Activated CD8-positive, alpha-beta T cell treated with anti-CD3 and anti-CD28 coated beads for 36 hours (primary cell): ENCODE results near the gene AAMDC. TPM values are rescaled to one million over a fixed set of nuclear protein-coding genes. Genes with fewer than 3 reads are reported as not detected.
"Not testable (repeated sequence)": the region's sequence is repeated elsewhere in the genome, so short reads cannot be mapped to it uniquely, and the experiment has no call there.

Experiments
- ATAC-seq: fragments of 200-7000 bp; cut with Tn5 transposase; one replicate; pipeline ENCODE4 v1.10.0; 2021; ENCODE audit warnings: mild to moderate bottlenecking, moderate library complexity
- CTCF ChIA-PET: fragments of 350-600 bp; sonication (Branson Sonifier 250); formaldehyde crosslinking; loops from one replicate; lab custom pipeline; 2021; ENCODE audit warnings: antibody characterized with exemption; lab: Charles Lee
- POLR2A ChIA-PET: fragments of 350-600 bp; sonication (Branson Sonifier 250); formaldehyde crosslinking; loops from one replicate; lab custom pipeline; 2021; ENCODE audit warnings: antibody characterized with exemption; lab: Charles Lee
- DNase-seq: peaks from one replicate; pipeline ENCODE4 v3.0.0-alpha.2; 2020
- H3K27ac Mint-ChIP-seq: one replicate; pipeline ENCODE4 v1.8.0; 2021; ENCODE audit warnings: mild to moderate bottlenecking, mixed read lengths
- H3K27me3 Mint-ChIP-seq: one replicate; pipeline ENCODE4 v1.8.0; 2021; ENCODE audit warnings: mixed read lengths
- H3K36me3 Mint-ChIP-seq: one replicate; pipeline ENCODE4 v1.8.0; 2021; ENCODE audit warnings: low read depth, mixed read lengths
- H3K4me1 Mint-ChIP-seq: one replicate; pipeline ENCODE4 v1.8.0; 2021; ENCODE audit warnings: low read depth, mixed read lengths
- H3K4me3 Mint-ChIP-seq: one replicate; pipeline ENCODE4 v1.8.0; 2021; ENCODE audit warnings: mild to moderate bottlenecking, moderate library complexity, mixed read lengths
- H3K9me3 Mint-ChIP-seq: one replicate; pipeline ENCODE4 v1.8.0; 2021; ENCODE audit warnings: mixed read lengths
- intact Hi-C: fragments of 100-400 bp; cut with micrococcal nuclease; formaldehyde crosslinking; loops from one replicate; pipeline ENCODE4 v1.10.0; 2022
- total RNA-seq, 2 experiments: library from RNA; stranded (reverse); gene quantifications; one replicate each; pipeline ENCODE4 v1.2.3, GENCODE V29; 2021
- TF ChIP-seq, protein P1 (sequence below): fragments of 200-600 bp; IDR thresholded peaks from one replicate; pipeline ENCODE4 v1.8.0; 2022; ENCODE audit warnings: antibody characterized with exemption, mild to moderate bottlenecking

The AAMDC gene
- total RNA-seq, 2 experiments from 2014 or later, result 3.7 to 4.9 TPM

DNA sequence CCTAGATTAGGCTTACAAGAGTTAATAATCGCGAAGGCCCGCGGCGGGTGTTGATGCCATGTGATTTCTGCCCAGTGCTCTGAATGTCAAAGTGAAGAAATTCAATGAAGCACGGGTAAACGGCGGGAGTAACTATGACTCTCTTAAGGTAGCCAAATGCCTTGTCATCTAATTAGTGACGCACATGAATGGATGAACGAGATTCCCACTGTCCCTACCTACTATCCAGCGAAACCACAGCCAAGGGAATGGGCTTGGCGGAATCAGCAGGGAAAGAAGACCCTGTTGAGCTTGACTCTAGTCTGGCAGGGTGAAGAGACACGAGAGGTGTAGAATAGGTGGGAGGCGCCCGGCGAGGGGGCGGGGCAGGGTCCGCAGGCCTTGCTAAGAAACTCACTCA lies 65.5 kb downstream of the AAMDC start:
- CTCF ChIA-PET, result interaction anchor here (0.7 kb wide), 1 partner anchor 14 kb away, joined by 3 read pairs; no protein-coding TSS in a partner anchor

GRCh38 chr11:77889045-77889444 lies 68.1 kb downstream of the AAMDC start:
- H3K27me3 Mint-ChIP-seq, DNase-seq, H3K27ac Mint-ChIP-seq, H3K9me3 Mint-ChIP-seq, POLR2A ChIA-PET, ATAC-seq, H3K4me3 Mint-ChIP-seq, CTCF ChIA-PET, H3K4me1 Mint-ChIP-seq, intact Hi-C loops: not testable (repeated sequence)
- peaks cover 38% of the 10 kb centered on the region for H3K36me3 Mint-ChIP-seq

More for the DNA sequence above, 65.5 kb downstream of the AAMDC start:
- intact Hi-C loops, result no loop called here
- POLR2A ChIA-PET, result no interaction called here
- H3K9me3 Mint-ChIP-seq, result no peaks in the 10 kb centered on the region
- no peak for DNase-seq
- H3K4me1 Mint-ChIP-seq, result no peaks in the 10 kb centered on the region
- peaks cover 32% of the 10 kb centered on the region for H3K36me3 Mint-ChIP-seq
- no peaks in the 10 kb centered on the region for H3K27me3 Mint-ChIP-seq
- no peak overlapping the region for H3K27ac Mint-ChIP-seq
- TF ChIP-seq, protein P1, sequence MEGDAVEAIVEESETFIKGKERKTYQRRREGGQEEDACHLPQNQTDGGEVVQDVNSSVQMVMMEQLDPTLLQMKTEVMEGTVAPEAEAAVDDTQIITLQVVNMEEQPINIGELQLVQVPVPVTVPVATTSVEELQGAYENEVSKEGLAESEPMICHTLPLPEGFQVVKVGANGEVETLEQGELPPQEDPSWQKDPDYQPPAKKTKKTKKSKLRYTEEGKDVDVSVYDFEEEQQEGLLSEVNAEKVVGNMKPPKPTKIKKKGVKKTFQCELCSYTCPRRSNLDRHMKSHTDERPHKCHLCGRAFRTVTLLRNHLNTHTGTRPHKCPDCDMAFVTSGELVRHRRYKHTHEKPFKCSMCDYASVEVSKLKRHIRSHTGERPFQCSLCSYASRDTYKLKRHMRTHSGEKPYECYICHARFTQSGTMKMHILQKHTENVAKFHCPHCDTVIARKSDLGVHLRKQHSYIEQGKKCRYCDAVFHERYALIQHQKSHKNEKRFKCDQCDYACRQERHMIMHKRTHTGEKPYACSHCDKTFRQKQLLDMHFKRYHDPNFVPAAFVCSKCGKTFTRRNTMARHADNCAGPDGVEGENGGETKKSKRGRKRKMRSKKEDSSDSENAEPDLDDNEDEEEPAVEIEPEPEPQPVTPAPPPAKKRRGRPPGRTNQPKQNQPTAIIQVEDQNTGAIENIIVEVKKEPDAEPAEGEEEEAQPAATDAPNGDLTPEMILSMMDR, result no peak
- no peak overlapping the region for H3K4me3 Mint-ChIP-seq
- ATAC-seq, result no peak

DNA sequence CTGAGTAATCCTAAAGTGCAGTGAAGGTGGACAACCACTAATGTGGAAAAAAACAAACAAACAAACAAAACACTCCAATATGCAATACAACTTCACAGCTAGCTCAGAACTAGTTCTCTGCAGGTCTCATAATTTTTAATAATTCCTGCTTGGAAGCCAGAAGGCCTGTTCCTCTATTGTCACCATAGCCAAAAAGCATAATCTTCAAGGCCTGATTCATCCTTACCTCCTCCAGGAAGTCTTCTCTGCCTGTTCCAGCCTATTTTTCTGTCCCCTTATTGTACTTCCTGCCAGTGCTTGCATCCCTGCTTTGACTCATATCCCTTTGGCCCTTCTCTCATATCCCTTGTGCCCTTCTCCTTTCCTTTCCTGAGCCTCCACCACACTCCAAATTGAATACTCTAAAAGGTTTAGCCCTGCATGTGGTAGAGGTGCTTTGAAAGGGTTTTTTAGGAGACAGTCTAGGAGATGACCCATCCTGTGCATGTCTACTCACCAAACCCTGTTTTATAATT lies 69.2 kb downstream of the AAMDC start:
- POLR2A ChIA-PET, H3K27me3 Mint-ChIP-seq, ATAC-seq, CTCF ChIA-PET, H3K9me3 Mint-ChIP-seq, H3K4me1 Mint-ChIP-seq, intact Hi-C loops, H3K4me3 Mint-ChIP-seq, H3K27ac Mint-ChIP-seq, DNase-seq: not testable (repeated sequence)
- peaks cover 38% of the 10 kb centered on the region for H3K36me3 Mint-ChIP-seq

DNA sequence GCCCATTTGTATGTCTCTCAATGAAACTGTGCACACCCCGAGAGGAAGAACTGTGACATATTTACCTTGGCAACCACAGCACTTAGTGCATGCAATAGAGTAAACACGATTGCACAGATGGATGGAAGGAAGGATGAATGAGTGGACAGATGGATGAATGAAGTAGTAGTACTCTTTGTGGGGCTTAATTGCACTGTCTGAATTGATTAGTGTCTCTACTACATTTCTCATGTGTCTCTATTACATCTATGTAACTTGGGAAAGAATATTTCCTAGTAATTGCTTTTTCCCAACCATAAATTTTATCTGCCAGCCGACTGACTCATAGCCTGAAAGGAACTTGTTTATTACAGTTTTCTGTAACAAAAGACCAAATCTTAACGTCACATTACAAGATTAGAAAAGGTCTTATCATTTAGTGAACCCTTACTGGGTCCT lies 69.7 kb downstream of the AAMDC start:
- CTCF ChIA-PET, ATAC-seq, H3K4me3 Mint-ChIP-seq, H3K27ac Mint-ChIP-seq, POLR2A ChIA-PET, H3K4me1 Mint-ChIP-seq, H3K27me3 Mint-ChIP-seq, DNase-seq, H3K9me3 Mint-ChIP-seq, intact Hi-C loops: not testable (repeated sequence)
- H3K36me3 Mint-ChIP-seq, result peaks cover 39% of the 10 kb centered on the region

DNA sequence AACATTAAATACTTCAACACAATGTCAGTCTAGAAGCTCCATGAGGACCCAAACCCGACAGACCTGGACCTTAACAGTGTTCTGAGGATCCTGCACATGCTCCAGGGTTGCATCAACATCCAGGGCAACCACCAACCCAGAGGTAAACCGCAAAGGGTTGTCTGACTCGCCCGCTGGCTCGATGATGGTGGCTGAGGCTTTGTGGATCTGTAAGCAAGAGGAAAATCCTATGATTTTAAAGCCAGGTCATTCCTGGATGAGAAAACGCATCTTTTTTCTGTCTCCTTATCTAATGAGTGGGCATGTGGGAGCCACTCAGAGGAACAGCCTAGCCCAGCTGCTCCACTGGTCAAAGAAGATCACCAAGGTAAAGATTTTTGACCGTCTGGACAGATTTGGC lies 70.3 kb downstream of the AAMDC start:
- H3K4me3 Mint-ChIP-seq, CTCF ChIA-PET, DNase-seq, H3K9me3 Mint-ChIP-seq, H3K4me1 Mint-ChIP-seq, H3K27ac Mint-ChIP-seq, intact Hi-C loops, H3K27me3 Mint-ChIP-seq, ATAC-seq, POLR2A ChIA-PET: not testable (repeated sequence)
- peaks cover 42% of the 10 kb centered on the region for H3K36me3 Mint-ChIP-seq

DNA sequence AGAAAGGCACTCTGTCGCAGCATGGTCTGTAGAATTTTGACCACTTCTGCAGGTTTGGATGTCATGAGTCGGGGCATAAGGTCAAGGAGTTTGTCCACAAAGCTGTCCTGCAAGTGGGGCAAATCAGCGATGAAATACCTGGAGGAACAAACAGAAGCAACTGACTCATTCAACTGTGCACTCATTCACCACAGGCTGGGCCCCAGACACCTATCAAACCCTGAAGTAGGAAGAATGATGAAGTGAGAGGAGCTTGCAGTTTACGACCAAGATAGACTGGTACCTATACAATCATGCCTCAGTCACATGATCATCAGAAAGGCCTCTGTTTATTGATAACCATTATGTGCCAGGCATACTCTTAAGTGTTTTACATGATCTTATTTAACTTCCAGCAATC lies 70.8 kb downstream of the AAMDC start:
- H3K36me3 Mint-ChIP-seq, result peaks cover 42% of the 10 kb centered on the region

DNA sequence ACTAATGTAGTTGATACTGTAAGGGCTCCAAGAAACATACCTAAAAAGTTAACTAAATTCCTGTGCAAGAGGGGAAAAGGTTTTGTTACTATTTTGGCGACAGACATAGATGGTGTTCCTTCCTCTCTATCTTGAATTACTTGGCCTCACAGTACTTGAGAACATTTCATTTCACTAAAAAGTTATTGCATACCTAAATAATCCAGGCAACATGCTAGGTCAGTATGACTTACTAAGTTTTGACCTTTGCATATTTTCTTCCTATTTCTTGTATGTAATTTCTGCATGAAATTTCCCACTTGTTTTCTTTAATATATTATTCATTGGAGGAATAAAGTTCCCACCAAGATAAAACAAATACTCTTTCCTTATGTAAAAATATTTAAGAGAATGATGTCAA lies 74.0 kb downstream of the AAMDC start:
- H3K27me3 Mint-ChIP-seq, POLR2A ChIA-PET, intact Hi-C loops, H3K4me3 Mint-ChIP-seq, H3K4me1 Mint-ChIP-seq, H3K9me3 Mint-ChIP-seq, ATAC-seq, CTCF ChIA-PET, DNase-seq, H3K27ac Mint-ChIP-seq: not testable (repeated sequence)
- peaks cover 27% of the 10 kb centered on the region for H3K36me3 Mint-ChIP-seq

More for the DNA sequence above, 70.8 kb downstream of the AAMDC start:
- H3K4me3 Mint-ChIP-seq, H3K27me3 Mint-ChIP-seq, H3K27ac Mint-ChIP-seq, CTCF ChIA-PET, ATAC-seq, H3K9me3 Mint-ChIP-seq, POLR2A ChIA-PET, DNase-seq, intact Hi-C loops, H3K4me1 Mint-ChIP-seq: not testable (repeated sequence)

DNA sequence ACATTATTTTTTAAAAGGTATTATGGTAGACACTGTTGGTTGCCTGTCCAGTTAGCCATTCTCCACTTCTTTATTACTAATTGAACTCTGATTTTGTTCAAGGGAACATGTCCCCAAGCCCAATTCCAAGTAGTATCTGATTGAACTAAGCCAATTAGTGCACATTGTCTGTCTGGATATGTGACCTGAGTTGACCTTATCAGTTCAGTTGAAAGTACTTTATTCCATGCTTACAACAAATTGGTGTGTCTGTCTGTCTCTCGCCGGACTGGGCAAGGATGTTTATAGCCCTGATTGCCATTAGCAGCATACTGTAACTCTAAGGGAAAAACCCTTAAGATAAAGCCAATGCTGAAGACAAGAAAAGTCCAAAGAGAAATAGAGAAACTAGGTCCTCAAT lies 87.9 kb downstream of the AAMDC start:
- no peak overlapping the region for H3K4me3 Mint-ChIP-seq
- H3K27ac Mint-ChIP-seq, result no peak overlapping the region
- POLR2A ChIA-PET, result no interaction called here
- CTCF ChIA-PET, result no interaction called here
- H3K36me3 Mint-ChIP-seq, result peaks cover 14% of the 10 kb centered on the region
- DNase-seq (no peak), ATAC-seq (no peak)
- H3K27me3 Mint-ChIP-seq, result no peaks in the 10 kb centered on the region
- TF ChIP-seq, protein P1, result no peak
- no peaks in the 10 kb centered on the region for H3K4me1 Mint-ChIP-seq
- intact Hi-C loops, result no loop called here
- H3K9me3 Mint-ChIP-seq, result no peaks in the 10 kb centered on the region
